ENCODE results near the gene NOB1. TPM values are rescaled to one million over a fixed set of nuclear protein-coding genes. Genes with fewer than 3 reads are reported as not detected.

Gene NOB1
- total RNA-seq, 1 experiment from 2014 or later: 101 TPM

DNA sequence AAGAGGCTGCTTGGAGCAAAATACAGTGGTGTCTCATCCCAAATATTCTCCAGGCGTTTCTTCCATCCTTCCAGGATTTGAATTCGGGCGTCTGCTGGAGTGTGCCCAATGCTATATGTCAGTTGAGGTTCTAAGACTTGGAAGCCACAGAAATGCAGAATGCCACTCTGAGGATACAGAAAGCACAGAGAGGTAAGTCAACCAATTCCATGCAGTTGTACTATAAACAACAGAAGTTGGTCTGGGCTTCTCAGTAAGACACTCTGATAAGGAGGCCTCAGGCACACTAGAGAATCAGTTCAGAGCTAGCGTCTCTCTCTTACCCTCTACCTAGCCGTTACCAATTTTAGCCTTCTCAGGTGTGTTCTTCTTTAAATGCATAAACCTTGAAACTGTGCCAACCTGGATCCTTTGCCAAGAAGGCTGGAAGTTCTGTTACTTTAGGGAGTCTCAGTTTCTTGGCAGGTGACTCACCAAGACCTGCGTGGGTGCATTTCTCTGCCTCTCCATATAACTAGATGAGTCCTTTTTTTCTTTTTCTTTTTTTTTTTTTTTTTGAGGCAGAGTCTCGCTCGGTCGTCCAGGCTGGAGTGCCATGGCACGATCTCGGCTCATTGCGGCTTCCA, 43.5 kb downstream of the NOB1 start:
- Mint-ChIP-seq H3K4me3 (no peak overlapping the region), H3K4me1 (no peaks in the 10 kb centered on the region), H3K36me3 (ENCODE audit: insufficient read depth in 1 of 3, low read depth in 3 of 3) (peaks cover 4 to 47% (median 9%) of the 10 kb centered on the region in 3 experiments; a peak in 5 of 7 replicates), H3K27me3 (ENCODE audit: low read depth) (no peaks in the 10 kb centered on the region), H3K9me3 (no peaks in the 10 kb centered on the region), H3K27ac (no peak overlapping the region)
- Histone ChIP-seq H3K14ac (ENCODE audit: insufficient read depth, low read length) (no peak overlapping the region), H3K27me3 (ENCODE audit: insufficient read depth, low read length) (no peaks in the 10 kb centered on the region), H3K23me2 (ENCODE audit: insufficient read length, low read depth, low read length, poor library complexity, severe bottlenecking) (no peaks in the 10 kb centered on the region), H2BK5ac (ENCODE audit: insufficient read length, low read length) (no peak overlapping the region), H2AK5ac (ENCODE audit: insufficient read length, low read length) (no peak overlapping the region), H2BK120ac (ENCODE audit: low read depth, low read length, poor library complexity, severe bottlenecking) (no peak overlapping the region), H3K27ac (ENCODE audit: insufficient read length, low read depth, low read length) (no peak overlapping the region), H3K23ac (ENCODE audit: insufficient read length, low read depth, low read length) (no peak overlapping the region), H2BK20ac (ENCODE audit: low read depth, low read length, poor library complexity, severe bottlenecking) (no peak overlapping the region), H2BK12ac (ENCODE audit: insufficient read length, low read depth, low read length) (no peak overlapping the region), H3K4ac (ENCODE audit: low read depth, low read length) (no peak overlapping the region), H2BK15ac (ENCODE audit: low read depth, low read length) (no peak overlapping the region), H3K4me2 (ENCODE audit: insufficient read depth, insufficient read length, low read length) (no peak overlapping the region), H3K4me1 (ENCODE audit: insufficient read depth, low read length) (no peaks in the 10 kb centered on the region), H4K20me1 (ENCODE audit: control insufficient read depth, insufficient read depth, insufficient read length) (no peaks in the 10 kb centered on the region), H4K5ac (ENCODE audit: insufficient read length, low read depth, low read length) (no peak overlapping the region), H4K91ac (ENCODE audit: insufficient read length, low read depth, low read length) (no peak overlapping the region), H3K56ac (ENCODE audit: insufficient read length, low read depth, low read length) (no peak overlapping the region), H3K18ac (ENCODE audit: insufficient read length, low read depth, low read length) (no peak overlapping the region), H3K79me1 (ENCODE audit: insufficient read depth, low read depth, low read length, poor library complexity, severe bottlenecking) (no peaks in the 10 kb centered on the region), H2AFZ (ENCODE audit: low read length) (no peak overlapping the region), H3K9ac (ENCODE audit: extremely low read depth, insufficient read length, low read length) (no peak overlapping the region), H3K79me2 (ENCODE audit: insufficient read depth, low read length) (no peaks in the 10 kb centered on the region), H3K9me3 (ENCODE audit: control insufficient read depth, low read depth, low read length) (no peaks in the 10 kb centered on the region), H4K8ac (replicated peaks; ENCODE audit: insufficient read length, low read depth, low read length) (no peak overlapping the region), H3T11ph (ENCODE audit: low read length) (no peak overlapping the region)
- no peak for DNase-seq
- TF ChIP-seq, protein P1, sequence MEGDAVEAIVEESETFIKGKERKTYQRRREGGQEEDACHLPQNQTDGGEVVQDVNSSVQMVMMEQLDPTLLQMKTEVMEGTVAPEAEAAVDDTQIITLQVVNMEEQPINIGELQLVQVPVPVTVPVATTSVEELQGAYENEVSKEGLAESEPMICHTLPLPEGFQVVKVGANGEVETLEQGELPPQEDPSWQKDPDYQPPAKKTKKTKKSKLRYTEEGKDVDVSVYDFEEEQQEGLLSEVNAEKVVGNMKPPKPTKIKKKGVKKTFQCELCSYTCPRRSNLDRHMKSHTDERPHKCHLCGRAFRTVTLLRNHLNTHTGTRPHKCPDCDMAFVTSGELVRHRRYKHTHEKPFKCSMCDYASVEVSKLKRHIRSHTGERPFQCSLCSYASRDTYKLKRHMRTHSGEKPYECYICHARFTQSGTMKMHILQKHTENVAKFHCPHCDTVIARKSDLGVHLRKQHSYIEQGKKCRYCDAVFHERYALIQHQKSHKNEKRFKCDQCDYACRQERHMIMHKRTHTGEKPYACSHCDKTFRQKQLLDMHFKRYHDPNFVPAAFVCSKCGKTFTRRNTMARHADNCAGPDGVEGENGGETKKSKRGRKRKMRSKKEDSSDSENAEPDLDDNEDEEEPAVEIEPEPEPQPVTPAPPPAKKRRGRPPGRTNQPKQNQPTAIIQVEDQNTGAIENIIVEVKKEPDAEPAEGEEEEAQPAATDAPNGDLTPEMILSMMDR (conservative IDR thresholded peaks at IDR 0.05): no peak
- WGBS (ENCODE audit: extremely low coverage, insufficient read length, low lambda C conversion rate): no CpG with 5 or more reads among the region's 12 CpGs

Measured in H9 (cell line).